SKM-1 (cell line): Measurements from ENCODE around the gene TMEM203.

Experiments used
- DNase-seq: peaks from one replicate; lab custom pipeline; 2025; ENCODE audit not compliant: unreplicated experiment; lab: John Stamatoyannopoulos, UW

Gene TMEM203

GRCh38 chr9:137219757-137220316 is 14.4 kb upstream of the TMEM203 start:
- DNase-seq: no peak

GRCh38 chr9:137218754-137219271 is 13.4 kb upstream of the TMEM203 start:
- no peak for DNase-seq

GRCh38 chr9:137218212-137218753 is 12.8 kb upstream of the TMEM203 start:
- DNase-seq: no peak

GRCh38 chr9:137217276-137218211 is 12.1 kb upstream of the TMEM203 start:
- no peak for DNase-seq

GRCh38 chr9:137216188-137216965 is 10.9 kb upstream of the TMEM203 start:
- DNase-seq: no peak

GRCh38 chr9:137215196-137215986 is 9.9 kb upstream of the TMEM203 start:
- no peak for DNase-seq

- DNase-seq: no peak
Measured at GRCh38 chr9:137214620-137215019, 9.2 kb upstream of the TMEM203 start.

- no peak for DNase-seq
Measured at GRCh38 chr9:137213160-137214060, 8.0 kb upstream of the TMEM203 start.

GRCh38 chr9:137212520-137212919 is 7.1 kb upstream of the TMEM203 start:
- no peak for DNase-seq

GRCh38 chr9:137211532-137211931 is 6.1 kb upstream of the TMEM203 start:
- DNase-seq: no peak

GRCh38 chr9:137206602-137207001 is 1.2 kb upstream of the TMEM203 start:
- no peak for DNase-seq

- no peak for DNase-seq
Measured at GRCh38 chr9:137204731-137205125, 720 bp downstream of the TMEM203 start.

- DNase-seq: no peak
Measured at GRCh38 chr9:137202966-137203365, 2.5 kb downstream of the TMEM203 start.

GRCh38 chr9:137201205-137201868 is 4.1 kb downstream of the TMEM203 start:
- no peak for DNase-seq

GRCh38 chr9:137200311-137201204 is 4.9 kb downstream of the TMEM203 start, which contains the start of gene TPRN:
TSS of gene TPRN (minus strand) at chr9:137200741. CDS start at chr9:137200711, 30 bp downstream.
- DNase-seq: peak; percentile 99

- DNase-seq: no peak
Measured at GRCh38 chr9:137199411-137200121, 5.9 kb downstream of the TMEM203 start.

GRCh38 chr9:137198902-137199283 is 6.6 kb downstream of the TMEM203 start:
- no peak for DNase-seq
